Amygdala (tissue), 56 donors: ENCODE results near the gene RPP30.
A peak's percentile ranks its signal among the peaks of the same experiment; 100 is the strongest.
"Not testable (repeated sequence)": the region's sequence is repeated elsewhere in the genome, so short reads cannot be mapped to it uniquely, and the experiment has no call there.

Experiments used
- DNase-seq, 56 donors: peaks; one replicate each; lab custom pipeline; 2025; lab: John Stamatoyannopoulos, UW

RPP30 gene

GRCh38 chr10:90937645-90938258 is 66.0 kb downstream of the RPP30 start:
- no peak for DNase-seq

GRCh38 chr10:90939116-90939515 is 67.3 kb downstream of the RPP30 start:
- DNase-seq: no peak

GRCh38 chr10:90939648-90940047 is 67.9 kb downstream of the RPP30 start:
- no peak for DNase-seq

- not testable (repeated sequence) for DNase-seq
Observed at GRCh38 chr10:90942980-90943379, 71.2 kb downstream of the RPP30 start.

GRCh38 chr10:90944749-90945148 is 73.0 kb downstream of the RPP30 start:
- no peak for DNase-seq

GRCh38 chr10:90945491-90946070 is 73.8 kb downstream of the RPP30 start:
- DNase-seq: peak in 32 of 56 donors; percentile 2 to 67 (median 20)

- DNase-seq: no peak
Observed at GRCh38 chr10:90947030-90947960, 75.5 kb downstream of the RPP30 start.
